Endothelial cell of umbilical vein (primary cell): ENCODE results near the gene TSPO.

ENCODE experiments used
- CTCF ChIP-seq, 2 donors: IDR thresholded peaks; 1 replicate in 1 of 2; 2 replicates in 1 of 2; pipeline ENCODE4 v1.5.1; 2011; ENCODE audit warnings: low read length in 2 of 2, mild to moderate bottlenecking in 2 of 2, moderate library complexity in 2 of 2, control low read depth in 1 of 2, inconsistent platforms in 1 of 2, low read depth in 1 of 2; ENCODE audit not compliant: insufficient read depth in 1 of 2; ENCODE audit errors: extremely low read depth in 1 of 2
- EZH2 ChIP-seq: IDR thresholded peaks from 2 replicates; pipeline ENCODE4 v1.6.1; 2012; ENCODE audit warnings: borderline replicate concordance, low read depth, mild to moderate bottlenecking, moderate library complexity, low read length, inconsistent platforms; ENCODE audit not compliant: severe bottlenecking
- FOS ChIP-seq: IDR thresholded peaks from 2 replicates; pipeline ENCODE4 v1.6.1; 2011; ENCODE audit warnings: mild to moderate bottlenecking, low read length, moderate library complexity, borderline replicate concordance; ENCODE audit not compliant: insufficient read depth
- POLR2A ChIP-seq: IDR thresholded peaks from 2 replicates; pipeline ENCODE4 v1.6.1; 2012; ENCODE audit warnings: low read depth, mild to moderate bottlenecking, control low read depth, low read length

- TF ChIP-seq POLR2A (no peak), EZH2 (no peak), CTCF (IDR thresholded peaks at IDR 0.05; ENCODE audit: extremely low read depth in 1 of 2, insufficient read depth in 1 of 2, low read depth in 1 of 2, low read length in 2 of 2) (no peak), FOS (no peak)
Measured at GRCh38 chr22:43131773-43132501, 19.4 kb upstream of the TSPO start.
